GM12878 (cell line): ENCODE data around the gene IL32. TPM values are rescaled to one million over a fixed set of nuclear protein-coding genes. Genes with fewer than 3 reads are reported as not detected.
A peak's percentile ranks its signal among the peaks of the same experiment; 100 is the strongest.
"Not testable (repeated sequence)": the region's sequence is repeated elsewhere in the genome, so short reads cannot be mapped to it uniquely, and the experiment has no call there.

Experiments used
- ATAC-seq: fragments of 200-7000 bp; cut with Tn5 transposase; 3 replicates; pipeline ENCODE4 v1.9.1; 2020; ENCODE audit warnings: mild to moderate bottlenecking, moderate library complexity
- BruUV-seq: library from RNA; stranded (reverse); fragments of 400-500 nt; replicated peaks from 2 replicates; lab custom pipeline; 2021; lab: Mats Ljungman, UMichigan
- CTCF ChIA-PET: fragments of 300-600 bp; sonication (Branson Sonifier 250); formaldehyde crosslinking; extraction: SDS; loops from one replicate; lab custom pipeline; 2021; ENCODE audit warnings: inconsistent platforms; lab: Yijun Ruan, JAX
- POLR2A ChIA-PET: fragments of 350-600 bp; formaldehyde crosslinking; extraction: SDS; loops from one replicate; lab custom pipeline; 2021; ENCODE audit warnings: inconsistent platforms; lab: Charles Lee
- RAD21 ChIA-PET: fragments of 300-600 bp; sonication (Branson Sonifier 250); formaldehyde crosslinking; loops from one replicate; lab custom pipeline; 2023; ENCODE audit warnings: antibody characterized with exemption; ENCODE audit not compliant: unreplicated experiment; lab: Charles Lee
- SMC1A ChIA-PET: fragments of 300-600 bp; sonication (Branson Sonifier 250); formaldehyde crosslinking; loops from one replicate; lab custom pipeline; 2023; ENCODE audit not compliant: unreplicated experiment, uncharacterized antibody; lab: Charles Lee
- DNase-seq: peaks from one replicate; pipeline ENCODE4 v3.0.0-alpha.2; 2011; ENCODE audit warnings: low read depth, low spot score
- FAIRE-seq: peaks from 3 replicates; lab custom pipeline; 2011; peaks lifted over from hg19 to GRCh38; lab: Jason Lieb, UNC
- H2AFZ ChIP-seq: 2 replicates; pipeline ENCODE4 v1.6.0; 2011; ENCODE audit warnings: low read depth, low read length, control low read depth; ENCODE audit not compliant: control insufficient read depth
- H3K27ac ChIP-seq: 2 replicates; pipeline ENCODE4 v1.5.1; 2011; ENCODE audit warnings: control low read depth; ENCODE audit not compliant: control insufficient read depth, insufficient read depth
- H3K27me3 ChIP-seq, 2 experiments: replicated peaks in 1 of 2; 2 replicates each; pipeline versions ENCODE4 v1.6.0 to v1.6.1; 2011; ENCODE audit warnings: low read length in 1 of 2; ENCODE audit not compliant: control insufficient read depth in 2 of 2, insufficient read depth in 2 of 2
- H3K36me3 ChIP-seq, 2 experiments: 2 replicates each; pipeline ENCODE4 v1.5.1; 2011; ENCODE audit warnings: low read length in 1 of 2; ENCODE audit not compliant: control insufficient read depth in 2 of 2, insufficient read depth in 2 of 2
- H3K4me1 ChIP-seq: 2 replicates; pipeline ENCODE4 v1.6.1; 2011; ENCODE audit warnings: mild to moderate bottlenecking, low read length, moderate library complexity, mixed read lengths; ENCODE audit not compliant: control insufficient read depth, insufficient read depth
- H3K4me2 ChIP-seq: 2 replicates; pipeline ENCODE4 v1.6.0; 2011; ENCODE audit warnings: control low read depth; ENCODE audit not compliant: control insufficient read depth, insufficient read depth
- H3K4me3 ChIP-seq: fragments of 200-600 bp; sonication (generic); 2 replicates; pipeline ENCODE4 v1.5.1; 2016
- H3K79me2 ChIP-seq: 2 replicates; pipeline ENCODE4 v1.6.0; 2011; ENCODE audit warnings: low read length; ENCODE audit not compliant: control insufficient read depth, insufficient read depth
- H3K9ac ChIP-seq: 2 replicates; pipeline ENCODE4 v1.8.0; 2011; ENCODE audit warnings: low read length, control low read depth, mixed read lengths; ENCODE audit not compliant: control insufficient read depth, insufficient read depth
- H3K9me3 ChIP-seq: replicated peaks from 3 replicates; pipeline ENCODE4 v1.5.1; 2011; ENCODE audit warnings: mild to moderate bottlenecking, low read length; ENCODE audit not compliant: control insufficient read depth, insufficient read depth
- H4K20me1 ChIP-seq: 2 replicates; pipeline ENCODE4 v1.6.0; 2011; ENCODE audit not compliant: control insufficient read depth, insufficient read depth
- WGBS: methylation state at CpG from one replicate; pipeline ENCODE4 v1.1.6; 2016; ENCODE audit warnings: low lambda C conversion rate; ENCODE audit not compliant: insufficient replicate concordance, insufficient coverage; ENCODE audit errors: missing lambda C conversion rate; 5-methylcytosine and 5-hydroxymethylcytosine counted together
- in situ Hi-C: fragments of 300-500 bp; cut with MboI; formaldehyde crosslinking; loops from 9 replicates; pipeline ENCODE4 v1.14.3; 2018; ENCODE audit warnings: mixed read lengths
- intact Hi-C: fragments of 100-400 bp; cut with micrococcal nuclease; formaldehyde crosslinking; loops from one replicate; pipeline ENCODE4 v1.14.2; 2022; ENCODE audit not compliant: unreplicated experiment
- polyA plus RNA-seq, 11 experiments: library from polyadenylated mRNA; depleted of rRNA in 4 of 11; unstranded in 6 of 11; stranded (reverse) in 5 of 11; fragments of >200 nt; fragmentation: Nextera tagmentation in 4 of 11; fragmentation: Illumina TruSeq in 1 of 11; extraction: Ambion mirVana in 4 of 11; extraction: Trizol in 1 of 11; gene quantifications; 1 replicate in 1 of 11; 2 replicates in 10 of 11; pipeline versions ENCODE4 v1.2.1 to v1.2.3, GENCODE V29; 2011 to 2016; ENCODE audit warnings: inconsistent platforms in 2 of 11, missing spikeins in 2 of 11, low read depth in 1 of 11
- total RNA-seq, 4 experiments: library from RNA; depleted of rRNA in 3 of 4; stranded (reverse); fragments of >200 nt in 3 of 4; fragmentation: Illumina TruSeq in 1 of 4; extraction: Trizol in 1 of 4; gene quantifications; 2 replicates each; pipeline versions ENCODE4 v1.2.1 to v1.2.3, GENCODE V29; 2013 to 2021

IL32 gene
- total and polyA plus RNA-seq, 10 of the 15 experiments (the other 5 are each of a cell fraction or from before 2014, with no cell fraction given), result 27.0 to 122 (median 55.8) TPM

DNA sequence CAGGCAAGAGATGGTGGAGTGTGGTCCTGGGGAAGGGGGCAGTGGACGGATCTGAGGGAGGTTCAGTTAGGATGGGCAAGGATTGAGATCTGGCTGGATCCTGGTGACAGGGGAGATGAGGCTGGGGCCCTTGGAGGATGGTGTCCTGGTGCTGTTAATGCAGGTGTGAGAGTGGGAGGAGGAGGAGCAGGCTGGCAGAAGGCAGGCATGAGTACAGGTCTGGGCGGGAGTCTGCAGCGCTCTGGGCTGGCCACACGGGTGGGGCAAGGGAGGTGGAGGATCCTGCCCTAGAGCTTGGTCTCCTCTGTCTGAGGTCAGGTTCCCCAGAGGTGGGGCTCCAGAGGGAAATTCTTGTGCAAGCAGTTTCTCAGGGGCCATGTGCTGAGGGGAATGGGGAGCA, 6.7 kb downstream of the IL32 start:
- BruUV-seq, H3K27me3 ChIP-seq, H3K4me2 ChIP-seq, H3K9me3 ChIP-seq, H3K79me2 ChIP-seq, H3K4me3 ChIP-seq, ATAC-seq, in situ Hi-C loops, FAIRE-seq, RAD21 ChIA-PET, H3K27ac ChIP-seq, H3K9ac ChIP-seq, CTCF ChIA-PET, intact Hi-C loops, H2AFZ ChIP-seq, H4K20me1 ChIP-seq, H3K36me3 ChIP-seq, POLR2A ChIA-PET, SMC1A ChIA-PET, DNase-seq: not testable (repeated sequence)
- H3K4me1 ChIP-seq, result peaks cover 46% of the 10 kb centered on the region
- 93% methylated on average over 3 of the region's 4 CpGs for WGBS

DNA sequence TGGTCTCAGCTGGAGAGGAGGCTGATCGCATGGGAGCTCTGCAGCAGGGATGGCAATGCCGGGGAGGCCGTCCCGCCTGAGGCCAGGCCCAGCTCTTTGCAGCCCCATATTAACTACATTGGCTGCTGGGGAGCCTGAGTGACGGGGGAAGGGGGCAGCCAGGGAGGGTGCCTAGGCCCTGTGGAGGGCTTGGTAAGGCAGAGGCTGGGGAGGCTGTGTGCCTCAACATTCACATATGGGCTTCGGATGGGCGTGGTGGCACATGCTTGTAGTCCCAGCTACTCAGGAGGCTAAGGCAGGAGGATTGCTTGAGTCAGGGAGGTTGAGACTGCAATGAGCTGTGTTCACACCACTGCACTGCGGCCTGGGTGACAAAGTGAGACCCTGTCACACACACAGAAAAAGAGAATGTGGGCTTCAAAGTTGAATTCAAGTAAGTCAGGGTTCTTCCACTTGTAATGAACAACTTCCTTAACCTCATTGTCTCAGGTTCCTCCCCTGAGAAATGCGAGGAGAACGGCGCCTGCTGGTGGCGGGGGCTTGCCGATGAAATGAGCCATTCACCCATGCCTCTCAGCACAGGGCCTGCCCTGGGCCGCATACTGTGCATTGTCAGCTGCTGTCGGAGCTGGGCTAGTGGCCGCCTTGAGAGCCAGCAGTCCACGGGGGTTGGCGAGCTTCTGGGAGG, 7.3 kb downstream of the IL32 start:
- peak; percentile 26 for ATAC-seq
- H3K27me3 ChIP-seq, CTCF ChIA-PET, H3K9me3 ChIP-seq, H4K20me1 ChIP-seq, RAD21 ChIA-PET, POLR2A ChIA-PET, BruUV-seq, FAIRE-seq, H3K79me2 ChIP-seq, H3K36me3 ChIP-seq, intact Hi-C loops, DNase-seq, H3K4me3 ChIP-seq, H3K4me2 ChIP-seq, H3K27ac ChIP-seq, in situ Hi-C loops, H2AFZ ChIP-seq, H3K9ac ChIP-seq: not testable (repeated sequence)
- SMC1A ChIA-PET, result interaction anchor here (6.1 kb wide), 1 partner anchor 7 kb away, joined by 52 read pairs; the partner anchor contains the start of gene IL32
- no CpG with 5 or more reads among the region's 18 CpGs for WGBS
- H3K4me1 ChIP-seq, result peaks cover 47% of the 10 kb centered on the region
